ENCODE measurements around the gene PTPRT. TPM values are rescaled to one million over a fixed set of nuclear protein-coding genes. Genes with fewer than 3 reads are reported as not detected.

The PTPRT gene
- not detected for polyA plus RNA-seq

DNA sequence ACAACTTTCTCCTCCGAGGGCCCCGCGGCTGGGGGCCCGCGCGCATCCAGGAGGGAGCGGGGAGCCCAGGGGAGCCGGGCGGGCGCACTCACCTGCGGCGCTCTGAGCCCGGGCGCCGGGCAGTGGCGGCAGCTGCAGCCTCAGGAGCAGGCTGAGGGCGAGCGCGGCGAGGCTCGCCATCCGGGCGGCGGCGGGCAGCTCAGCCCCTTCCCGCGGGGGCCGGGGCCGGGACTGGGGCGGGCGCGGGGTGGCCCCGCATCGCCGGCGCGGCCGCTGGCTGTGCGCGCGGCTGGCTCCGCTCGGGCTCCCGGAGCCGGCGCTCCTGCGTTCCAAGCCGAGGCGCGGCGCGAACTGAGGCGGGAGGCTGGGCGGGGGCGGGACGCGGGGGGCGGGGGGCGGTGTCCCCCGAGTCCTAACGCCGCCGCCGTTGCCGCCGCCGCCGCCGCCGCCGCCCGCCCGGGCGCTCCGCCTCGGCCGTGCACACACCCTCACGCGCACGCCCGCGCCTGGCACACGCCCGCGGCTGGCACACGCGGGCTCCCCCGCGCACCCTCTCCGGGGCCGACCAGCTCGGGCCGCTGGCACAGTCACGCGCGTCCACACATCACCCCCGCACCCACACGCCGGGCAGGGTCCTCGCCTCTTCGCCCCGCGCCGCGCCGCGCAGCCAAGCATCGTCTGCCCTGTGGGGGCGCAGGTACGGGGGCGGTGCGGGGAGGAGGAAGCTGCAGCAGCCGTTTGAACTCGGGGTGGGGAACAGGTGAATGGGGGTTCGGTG, at the start of gene PTPRT:
PTPRT (minus strand) TSS at position 353 of the 778 bp plus-strand sequence; CDS start at position 180, 173 bp downstream.
- H3K4me3 Mint-ChIP-seq = no peak within 1 kb of the TSS
- H3K9me3 Mint-ChIP-seq = peaks cover 0 to 2% (median 0%) of the 10 kb centered on the region in 3 donors
- no peaks in the 10 kb centered on the region for H3K36me3 Mint-ChIP-seq
- H3K27ac Mint-ChIP-seq = no peak within 1 kb of the TSS
- H3K27me3 Mint-ChIP-seq = peaks cover 39% of the 10 kb centered on the region
- peaks cover 0 to 8% (median 0%) of the 10 kb centered on the region in 3 donors for H3K4me1 Mint-ChIP-seq

DNA sequence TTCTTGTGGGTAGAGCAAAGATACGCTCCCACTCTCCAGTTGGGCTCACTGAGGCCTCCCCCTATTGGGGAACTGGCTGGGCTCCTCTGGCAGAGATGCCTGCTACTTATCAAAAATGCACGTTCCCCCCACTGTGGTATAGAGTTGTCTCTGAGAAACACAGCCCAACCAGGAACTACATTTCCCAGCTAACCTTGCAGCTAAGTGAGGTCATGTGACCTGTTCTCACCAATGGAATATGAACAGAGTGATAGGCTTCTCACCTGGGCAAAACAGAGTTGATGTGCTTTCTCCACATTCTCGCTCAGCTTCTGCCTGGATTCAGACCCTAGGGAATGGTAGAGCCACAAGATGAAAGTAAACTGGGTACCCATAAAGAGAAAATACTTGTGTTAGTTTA, 49.1 kb upstream of the PTPRT start:
- Mint-ChIP-seq H3K4me3 (no peak overlapping the region), H3K36me3 (no peaks in the 10 kb centered on the region), H3K9me3 (peaks cover 0 to 14% (median 7%) of the 10 kb centered on the region in 3 donors), H3K27ac (no peak overlapping the region), H3K27me3 (peaks cover 8% of the 10 kb centered on the region), H3K4me1 (no peaks in the 10 kb centered on the region)

DNA sequence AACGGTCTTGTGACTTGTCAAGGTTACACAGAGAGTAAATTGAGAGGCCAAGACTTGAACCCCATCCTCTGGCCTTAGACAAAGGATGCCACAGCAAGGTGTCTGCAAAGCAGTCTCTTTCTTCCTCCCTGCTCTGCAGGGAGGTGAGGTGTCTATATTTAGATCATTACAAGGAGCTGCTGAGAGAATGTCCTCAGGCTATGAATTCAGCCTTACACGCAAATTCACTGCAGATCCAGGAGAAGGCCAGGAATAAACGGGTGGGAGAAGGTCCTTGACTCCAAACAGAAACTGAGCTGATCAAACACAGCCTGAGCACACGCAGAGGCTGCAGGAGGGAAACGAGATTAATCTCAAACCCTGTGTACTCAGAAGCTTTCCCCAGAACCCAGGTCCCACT, 48.6 kb upstream of the PTPRT start:
- peaks cover 8% of the 10 kb centered on the region for H3K27me3 Mint-ChIP-seq
- H3K4me1 Mint-ChIP-seq = no peaks in the 10 kb centered on the region
- H3K9me3 Mint-ChIP-seq = peaks cover 0 to 14% (median 7%) of the 10 kb centered on the region in 3 donors
- H3K4me3 Mint-ChIP-seq = no peak overlapping the region
- no peaks in the 10 kb centered on the region for H3K36me3 Mint-ChIP-seq
- H3K27ac Mint-ChIP-seq = no peak overlapping the region

DNA sequence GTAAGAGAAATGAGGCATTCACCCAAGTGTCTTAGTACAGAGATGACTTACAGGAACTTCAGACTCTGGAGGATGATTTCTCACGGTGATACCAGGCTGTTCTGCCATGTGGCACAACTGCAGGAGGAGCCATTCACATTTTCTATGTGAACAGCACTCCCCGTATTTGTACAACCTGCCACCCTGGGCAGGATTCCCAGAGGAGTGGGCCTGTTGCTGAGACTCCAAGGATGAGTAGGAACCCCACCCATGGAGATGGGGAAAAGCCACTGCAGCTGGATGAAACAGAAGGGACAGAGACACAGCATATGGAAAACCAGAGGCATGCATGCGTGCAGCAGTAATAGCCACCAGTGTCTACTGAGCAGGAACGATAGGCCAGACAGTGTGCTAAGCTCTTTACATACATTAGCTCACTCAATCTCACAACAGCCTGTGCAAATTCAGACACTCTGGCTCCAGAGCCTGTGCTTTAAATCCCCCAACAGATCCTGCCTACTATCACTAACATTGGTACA, 48.0 kb upstream of the PTPRT start:
- Mint-ChIP-seq H3K4me1 (no peaks in the 10 kb centered on the region), H3K27ac (no peak overlapping the region), H3K9me3 (peaks cover 0 to 14% (median 7%) of the 10 kb centered on the region in 3 donors), H3K4me3 (no peak overlapping the region), H3K36me3 (no peaks in the 10 kb centered on the region), H3K27me3 (peaks cover 8% of the 10 kb centered on the region)

DNA sequence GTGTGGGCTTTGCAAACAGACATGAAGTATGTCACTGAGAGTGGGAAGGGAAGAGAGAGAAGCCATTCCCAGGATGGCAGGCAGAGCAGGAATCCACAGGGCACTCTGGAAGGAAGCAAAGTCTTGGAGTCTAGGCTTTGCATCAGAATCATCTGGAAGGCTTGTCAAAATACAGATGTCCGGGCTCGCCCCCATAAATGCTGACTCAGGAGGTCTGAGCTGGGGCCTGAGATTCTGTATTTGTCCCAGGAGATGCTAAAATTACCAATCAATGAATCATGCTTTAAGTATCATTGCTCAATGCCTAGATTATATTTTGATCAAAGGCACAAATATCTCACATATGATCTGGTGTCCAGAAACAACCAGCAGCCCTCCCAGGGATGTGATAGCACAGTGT, 46.3 kb upstream of the PTPRT start:
- Mint-ChIP-seq H3K36me3 (peaks cover 2% of the 10 kb centered on the region), H3K27me3 (peaks cover 8% of the 10 kb centered on the region), H3K4me1 (no peaks in the 10 kb centered on the region), H3K27ac (no peak overlapping the region), H3K4me3 (no peak overlapping the region), H3K9me3 (peaks cover 0 to 14% (median 7%) of the 10 kb centered on the region in 3 donors)

DNA sequence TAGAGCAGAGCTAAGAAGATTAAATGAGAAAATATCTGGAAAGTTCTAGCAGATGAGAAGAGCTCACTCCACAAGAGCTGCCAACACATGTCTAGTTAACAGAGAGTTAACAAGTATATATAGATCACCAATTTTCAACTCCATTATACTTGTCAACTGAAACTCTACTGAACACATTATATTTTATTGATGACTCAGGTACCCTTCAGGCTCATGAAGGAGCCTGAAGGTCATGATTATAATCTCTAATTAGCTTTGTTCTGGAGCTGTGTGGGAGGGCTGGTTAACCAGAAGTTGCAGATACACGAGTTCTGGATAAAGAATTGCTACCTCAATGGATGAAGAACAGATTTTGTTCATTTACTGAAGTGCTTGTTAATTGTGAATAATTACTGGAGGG, 42.1 kb upstream of the PTPRT start:
- peaks cover 0 to 5% (median 4%) of the 10 kb centered on the region in 3 donors for H3K9me3 Mint-ChIP-seq
- no peak overlapping the region for H3K4me3 Mint-ChIP-seq
- H3K36me3 Mint-ChIP-seq = peaks cover 2% of the 10 kb centered on the region
- H3K27ac Mint-ChIP-seq = no peak overlapping the region
- no peaks in the 10 kb centered on the region for H3K4me1 Mint-ChIP-seq
- H3K27me3 Mint-ChIP-seq = peaks cover 2% of the 10 kb centered on the region

DNA sequence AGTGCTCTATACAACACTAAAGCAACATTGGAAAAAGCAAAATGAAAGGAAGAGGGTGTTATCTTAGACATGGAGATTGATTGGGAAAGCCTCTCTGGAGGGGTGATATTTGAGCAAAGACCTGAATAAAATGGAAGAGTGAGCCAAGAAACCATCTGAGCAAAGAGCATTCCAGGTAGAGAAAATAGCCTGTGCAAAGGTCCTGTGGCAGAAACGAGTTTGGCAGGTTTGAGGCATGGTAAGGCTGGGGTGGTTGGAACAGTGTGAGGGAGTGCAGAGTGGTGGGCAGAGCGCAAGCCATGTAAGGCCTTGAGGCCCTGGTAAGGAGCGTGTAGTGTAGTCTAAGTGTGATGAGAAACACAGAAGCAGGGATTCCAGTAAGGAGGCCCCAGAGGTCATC, 40.0 kb upstream of the PTPRT start:
- Mint-ChIP-seq H3K27ac (peak overlapping the region in 1 of 3 donors; percentile 29), H3K9me3 (peaks cover 0 to 4% (median 3%) of the 10 kb centered on the region in 3 donors), H3K4me1 (no peaks in the 10 kb centered on the region), H3K4me3 (no peak overlapping the region), H3K27me3 (peaks cover 3% of the 10 kb centered on the region), H3K36me3 (peaks cover 2% of the 10 kb centered on the region)

DNA sequence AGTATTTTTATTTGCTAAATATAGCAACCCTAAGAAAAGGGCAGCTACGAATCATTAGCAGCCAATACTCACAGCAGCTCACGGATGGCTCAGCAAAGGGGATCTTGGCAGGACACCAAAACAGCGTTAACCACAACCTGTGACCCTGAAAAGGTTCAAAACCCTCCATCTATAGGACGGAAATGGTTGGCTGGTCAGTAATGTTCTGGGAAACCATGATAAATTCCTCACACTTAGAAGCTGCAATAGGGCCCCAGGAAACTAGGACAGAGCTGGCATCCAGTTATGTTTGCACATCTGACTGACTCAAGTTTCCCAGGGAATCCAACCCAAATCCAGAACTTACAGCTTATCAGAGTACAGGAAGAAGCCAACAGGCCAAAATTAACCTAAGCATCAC, 30.9 kb upstream of the PTPRT start:
- peaks cover 0 to 3% (median 2%) of the 10 kb centered on the region in 3 donors for H3K9me3 Mint-ChIP-seq
- no peaks in the 10 kb centered on the region for H3K27me3 Mint-ChIP-seq

DNA sequence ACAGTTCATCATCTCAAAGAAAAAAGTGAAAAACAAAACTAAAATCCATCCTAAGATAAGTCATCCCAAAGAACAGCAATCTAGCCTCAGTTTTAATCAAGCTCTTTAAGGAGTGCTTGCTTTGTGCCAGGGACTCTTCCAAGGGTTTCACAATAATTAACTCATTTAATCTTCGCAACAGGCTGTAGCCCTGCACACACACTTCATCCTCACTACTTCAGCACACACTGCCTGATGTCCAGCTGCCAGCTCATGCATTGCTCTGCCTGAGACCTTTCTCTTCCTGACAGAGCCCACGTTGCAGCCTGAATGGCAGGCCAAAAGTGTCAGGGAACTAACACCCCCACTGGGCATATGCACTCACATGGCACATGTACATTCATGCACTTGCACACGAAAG, 21.2 kb upstream of the PTPRT start:
- no peaks in the 10 kb centered on the region for H3K36me3 Mint-ChIP-seq
- no peaks in the 10 kb centered on the region for H3K4me1 Mint-ChIP-seq
- peaks cover 0 to 2% (median under 1%) of the 10 kb centered on the region in 3 donors for H3K9me3 Mint-ChIP-seq
- no peak overlapping the region for H3K4me3 Mint-ChIP-seq
- peaks cover 2% of the 10 kb centered on the region for H3K27me3 Mint-ChIP-seq
- no peak overlapping the region for H3K27ac Mint-ChIP-seq

More for the DNA sequence above, 30.9 kb upstream of the PTPRT start:
- Mint-ChIP-seq H3K4me3 (no peak overlapping the region), H3K27ac (no peak overlapping the region), H3K4me1 (no peaks in the 10 kb centered on the region), H3K36me3 (no peaks in the 10 kb centered on the region)

DNA sequence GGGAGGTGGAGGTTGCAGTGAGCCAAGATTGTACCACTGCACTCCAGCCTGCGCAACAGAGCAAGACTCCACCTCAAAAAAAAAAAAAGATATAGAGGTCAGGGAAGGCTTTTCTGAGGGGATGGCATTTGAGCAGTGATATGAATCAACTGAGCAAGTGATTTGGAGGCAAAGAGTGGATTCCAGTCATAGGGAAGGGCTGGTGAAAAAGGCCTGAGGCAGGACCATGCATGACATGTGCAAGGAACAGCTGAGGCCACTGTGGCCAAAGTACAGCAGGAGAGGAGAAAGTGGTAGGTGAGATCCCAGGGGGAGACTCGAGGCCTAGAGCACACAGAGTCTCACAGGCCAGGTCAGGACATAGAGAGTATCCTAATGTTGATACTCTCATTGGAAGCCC, 20.1 kb upstream of the PTPRT start:
- H3K4me1 Mint-ChIP-seq = no peaks in the 10 kb centered on the region
- peaks cover 2% of the 10 kb centered on the region for H3K27me3 Mint-ChIP-seq
- H3K27ac Mint-ChIP-seq = no peak overlapping the region
- H3K9me3 Mint-ChIP-seq = peaks cover 0 to 3% (median 0%) of the 10 kb centered on the region in 3 donors
- H3K36me3 Mint-ChIP-seq = no peaks in the 10 kb centered on the region
- H3K4me3 Mint-ChIP-seq = no peak overlapping the region

DNA sequence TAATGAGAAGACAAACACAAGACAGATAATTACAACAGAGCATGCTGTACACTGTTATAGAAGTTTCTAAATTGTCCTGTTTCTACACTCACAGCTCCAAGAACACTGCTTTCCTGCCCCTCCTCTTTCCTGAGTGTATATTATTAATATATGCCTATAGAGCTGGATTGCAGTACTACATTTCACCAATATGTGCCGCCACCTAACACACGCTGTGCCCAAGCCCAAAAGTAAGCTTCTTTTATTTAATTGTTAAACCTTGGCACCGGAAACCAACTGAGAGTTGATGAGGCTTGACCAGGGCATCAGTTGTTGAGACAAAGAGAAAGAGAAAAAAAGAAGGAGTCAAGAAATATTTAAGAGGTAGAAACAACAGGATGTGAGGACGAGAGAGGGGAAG, 16.0 kb upstream of the PTPRT start:
- no peak overlapping the region for H3K27ac Mint-ChIP-seq
- no peak overlapping the region for H3K4me3 Mint-ChIP-seq
- peaks cover 0 to 3% (median 0%) of the 10 kb centered on the region in 3 donors for H3K9me3 Mint-ChIP-seq
- no peaks in the 10 kb centered on the region for H3K36me3 Mint-ChIP-seq
- H3K4me1 Mint-ChIP-seq = no peaks in the 10 kb centered on the region
- no peaks in the 10 kb centered on the region for H3K27me3 Mint-ChIP-seq

DNA sequence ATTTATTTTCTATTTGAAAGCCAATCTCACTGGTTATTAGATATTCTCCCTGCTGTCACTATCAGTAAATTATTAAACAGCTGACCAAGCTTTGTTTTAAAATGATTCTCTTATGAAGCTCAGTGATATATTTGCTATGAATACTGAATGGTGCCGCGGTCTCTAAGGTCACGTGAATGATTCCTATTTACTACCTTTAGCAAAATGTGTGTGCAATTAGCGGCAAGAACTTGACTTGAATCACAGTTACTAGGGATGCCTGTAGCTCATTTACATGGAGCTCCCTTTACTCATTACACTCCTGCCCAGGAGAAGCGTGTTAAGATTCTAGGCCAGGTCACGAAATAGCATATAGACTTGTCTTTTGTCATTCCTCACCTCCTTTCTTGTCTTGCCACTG, 12.4 kb upstream of the PTPRT start:
- Mint-ChIP-seq H3K4me1 (no peaks in the 10 kb centered on the region), H3K36me3 (no peaks in the 10 kb centered on the region), H3K9me3 (peaks cover 0 to 5% (median 3%) of the 10 kb centered on the region in 3 donors), H3K27me3 (no peaks in the 10 kb centered on the region), H3K4me3 (no peak overlapping the region), H3K27ac (no peak overlapping the region)

DNA sequence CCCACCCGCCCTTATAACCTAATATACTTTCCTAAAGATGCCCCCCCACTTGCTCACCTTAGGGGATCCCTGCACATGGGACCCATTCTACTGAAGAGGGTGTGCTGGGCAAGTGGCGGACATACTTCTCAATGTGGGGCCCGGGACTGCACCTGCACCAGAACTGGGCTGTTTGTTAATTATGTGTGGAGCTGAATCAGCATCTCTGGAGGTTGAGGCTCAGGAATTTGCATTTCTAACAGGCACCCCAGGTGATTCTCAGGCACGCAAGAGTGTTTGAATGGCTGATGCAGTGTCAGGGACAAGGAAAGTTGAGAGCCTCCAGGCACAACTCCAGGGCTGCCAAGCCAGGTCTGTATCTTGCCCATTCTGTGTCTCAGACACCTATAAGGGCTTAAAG, 8.9 kb upstream of the PTPRT start:
- Mint-ChIP-seq H3K4me1 (no peaks in the 10 kb centered on the region), H3K27me3 (no peaks in the 10 kb centered on the region), H3K27ac (no peak overlapping the region), H3K9me3 (peaks cover 0 to 5% (median 0%) of the 10 kb centered on the region in 3 donors), H3K36me3 (no peaks in the 10 kb centered on the region), H3K4me3 (no peak overlapping the region)

DNA sequence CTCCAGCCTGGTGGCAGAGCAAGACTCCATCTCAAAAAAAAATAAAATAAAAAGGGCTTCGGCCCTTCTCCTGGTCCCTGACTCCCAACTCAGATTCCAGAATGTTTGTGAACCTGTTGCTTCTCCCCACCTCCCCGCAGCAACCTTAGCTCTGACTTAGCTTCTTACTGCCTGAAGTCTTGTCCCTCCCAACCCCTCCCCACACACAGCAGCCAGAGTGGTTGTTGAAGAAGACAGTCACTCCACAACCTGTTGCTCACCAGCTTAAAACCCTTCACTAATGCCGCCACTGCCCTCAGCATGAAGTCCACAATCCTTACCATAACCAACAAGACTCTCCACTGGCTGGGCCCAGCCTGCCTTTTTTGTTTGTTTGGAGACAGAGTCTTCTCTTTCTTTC, 6.5 kb upstream of the PTPRT start:
- Mint-ChIP-seq H3K27ac (no peak overlapping the region), H3K4me1 (no peaks in the 10 kb centered on the region), H3K9me3 (peaks cover 0 to 5% (median 0%) of the 10 kb centered on the region in 3 donors), H3K4me3 (no peak overlapping the region), H3K36me3 (no peaks in the 10 kb centered on the region), H3K27me3 (peaks cover 10% of the 10 kb centered on the region)

DNA sequence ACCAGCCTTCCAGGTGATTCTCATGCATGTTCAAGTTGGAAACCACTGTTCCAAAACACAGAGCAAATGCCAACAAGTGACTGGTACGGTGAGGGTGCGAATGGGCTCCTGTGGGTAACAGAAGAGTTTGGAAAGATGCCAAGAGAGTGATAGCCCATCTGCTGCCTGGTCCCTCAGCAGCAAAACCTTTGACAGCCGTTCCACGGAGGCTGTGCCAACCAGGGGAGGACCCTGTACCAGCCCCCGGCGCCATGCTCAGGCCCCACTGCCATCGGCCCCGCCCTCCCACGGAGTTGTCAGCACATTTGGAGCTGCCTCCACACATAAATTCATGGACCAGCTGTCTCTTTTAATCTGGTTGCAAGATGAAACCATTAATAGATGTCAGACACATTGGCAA, 4.4 kb upstream of the PTPRT start:
- peaks cover 0 to 1% (median 0%) of the 10 kb centered on the region in 3 donors for H3K9me3 Mint-ChIP-seq
- no peak overlapping the region for H3K27ac Mint-ChIP-seq
- H3K27me3 Mint-ChIP-seq = peaks cover 21% of the 10 kb centered on the region
- H3K4me3 Mint-ChIP-seq = no peak overlapping the region
- no peaks in the 10 kb centered on the region for H3K4me1 Mint-ChIP-seq
- no peaks in the 10 kb centered on the region for H3K36me3 Mint-ChIP-seq

DNA sequence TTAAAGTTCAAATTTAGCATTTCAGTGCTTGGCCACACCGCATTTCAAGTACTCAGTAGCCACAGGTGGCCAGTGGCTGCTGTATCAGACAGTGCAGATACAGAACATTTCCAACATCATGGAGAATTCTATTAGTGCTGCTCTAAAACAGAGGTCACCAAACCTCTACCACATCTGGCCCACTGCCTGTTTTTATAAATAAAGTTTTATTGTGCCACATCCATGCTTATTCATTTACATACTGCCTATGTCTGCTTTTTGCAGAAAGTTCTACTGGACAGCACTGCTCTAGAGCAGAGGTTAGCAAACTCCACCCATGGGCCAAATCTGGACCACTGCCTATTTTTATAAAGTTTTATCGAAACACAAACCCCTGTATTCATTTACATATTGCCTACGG, 3.7 kb upstream of the PTPRT start:
- Mint-ChIP-seq H3K27ac (no peak overlapping the region), H3K4me3 (no peak overlapping the region), H3K36me3 (no peaks in the 10 kb centered on the region), H3K9me3 (peaks cover 0 to 1% (median 0%) of the 10 kb centered on the region in 3 donors), H3K27me3 (peaks cover 26% of the 10 kb centered on the region), H3K4me1 (no peaks in the 10 kb centered on the region)
